CD4-positive, alpha-beta T cell treated with Interleukin-17A for 1 hour (primary cell): ENCODE data around the gene LYPD4.

ENCODE experiments used
- DNase-seq: peaks from one replicate; pipeline ENCODE4 v3.0.0-alpha.2; 2020

The LYPD4 gene

DNA sequence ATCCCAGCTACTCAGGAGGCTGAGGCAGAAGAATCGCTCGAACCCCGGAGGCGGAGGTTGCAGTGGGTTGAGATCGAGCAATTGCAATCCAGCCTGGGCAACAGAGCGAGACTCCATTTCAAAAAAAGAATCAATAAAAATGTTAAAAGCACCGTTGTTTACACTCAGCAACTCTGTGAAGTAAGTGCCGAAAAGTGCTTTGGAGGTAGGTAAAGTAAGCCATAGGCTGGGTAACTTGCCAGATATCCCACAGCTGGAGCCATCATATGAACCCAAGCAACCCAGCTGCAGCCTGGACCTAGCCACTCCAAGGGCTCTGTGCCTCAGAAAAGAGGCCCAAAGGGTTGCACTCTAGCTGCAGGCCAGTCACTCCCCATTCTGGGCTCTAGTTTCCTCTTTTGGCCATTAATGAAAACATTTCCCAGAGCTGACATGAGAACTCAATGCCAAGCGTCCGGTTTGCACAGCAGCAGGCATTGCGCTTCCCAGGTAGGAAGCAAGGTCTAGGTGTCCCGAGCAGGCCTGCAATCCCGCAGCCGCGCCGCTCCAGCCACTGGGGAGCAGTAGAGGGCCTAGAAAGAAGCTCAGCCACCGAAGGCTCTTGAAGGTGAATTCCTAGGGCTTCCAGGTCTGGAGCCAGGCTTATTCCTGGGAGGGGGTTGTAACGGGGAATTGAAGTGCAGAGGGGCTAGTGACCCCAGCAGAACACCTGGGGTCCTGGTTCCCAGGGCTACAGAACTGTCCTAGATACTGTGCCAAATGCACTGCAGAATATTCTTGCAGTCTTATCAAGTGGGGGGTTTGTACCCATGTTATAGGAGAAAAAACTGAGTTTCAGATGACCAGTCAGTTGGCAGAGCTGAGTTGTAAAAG is 28.5 kb upstream of the LYPD4 start:
- DNase-seq, result peak; percentile 74

DNA sequence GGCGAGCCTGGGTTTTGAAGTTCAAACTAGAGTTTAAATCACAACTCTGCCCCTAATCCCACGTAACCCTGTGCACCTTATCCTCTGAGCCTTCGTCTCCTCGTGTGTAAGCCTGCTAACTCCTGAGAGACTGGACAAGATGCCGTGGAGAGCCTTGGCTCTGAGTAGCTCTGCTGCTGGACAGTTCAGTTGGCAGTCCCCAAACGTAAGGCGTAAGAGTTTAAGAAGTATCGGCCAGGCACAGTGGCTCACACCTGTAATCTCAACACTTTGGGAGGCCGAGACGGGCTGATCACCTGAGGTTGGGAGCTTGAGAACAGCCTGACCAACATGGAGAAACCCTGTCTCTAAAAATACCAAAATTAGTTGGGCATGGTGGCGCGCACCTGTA is 27.9 kb upstream of the LYPD4 start:
- no peak for DNase-seq

DNA sequence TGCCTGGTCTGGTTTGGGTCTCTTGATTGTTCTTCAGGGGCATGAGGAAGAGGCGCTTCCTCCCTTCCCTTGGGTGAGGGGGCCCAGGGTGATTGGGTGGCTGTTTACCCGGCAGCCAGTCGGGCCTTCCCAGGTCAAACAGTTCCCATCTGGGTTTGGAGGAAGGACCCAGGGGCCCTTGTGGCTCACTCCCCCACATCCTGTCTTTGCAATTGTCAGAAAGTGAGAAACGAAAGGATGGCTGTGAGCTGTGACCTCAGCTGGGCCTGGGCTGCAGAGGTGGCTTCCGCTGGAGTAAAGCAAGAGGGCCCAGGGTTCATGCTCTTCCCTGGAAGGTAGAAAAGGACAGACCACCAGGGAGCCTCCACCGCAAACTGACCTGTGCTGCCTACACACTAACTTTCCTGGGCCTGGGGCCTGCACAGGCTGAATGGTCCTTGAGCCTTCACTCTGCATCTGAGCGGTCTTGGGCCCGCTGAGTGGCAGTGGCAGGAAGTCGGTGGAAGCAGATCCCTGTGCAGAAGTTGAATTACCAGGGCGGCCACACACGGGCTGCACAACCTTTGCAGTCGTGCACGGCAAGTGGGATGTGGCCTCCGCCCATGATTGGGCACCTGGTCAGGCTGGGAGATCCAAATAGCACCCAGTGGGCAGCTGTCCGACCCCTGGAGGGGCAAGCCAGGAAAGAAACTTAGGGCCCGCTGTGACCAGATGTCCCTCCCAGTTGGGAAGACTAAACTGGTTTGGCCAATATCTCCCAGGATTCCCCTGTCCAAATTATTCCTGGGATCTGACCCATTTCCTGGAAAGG is 27.3 kb upstream of the LYPD4 start:
- DNase-seq, result peak; percentile 76

- DNase-seq, result no peak
Observed at GRCh38 chr19:41870401-41870873, 26.0 kb upstream of the LYPD4 start.

- no peak for DNase-seq
Observed at GRCh38 chr19:41869374-41869955, 25.0 kb upstream of the LYPD4 start.

DNA sequence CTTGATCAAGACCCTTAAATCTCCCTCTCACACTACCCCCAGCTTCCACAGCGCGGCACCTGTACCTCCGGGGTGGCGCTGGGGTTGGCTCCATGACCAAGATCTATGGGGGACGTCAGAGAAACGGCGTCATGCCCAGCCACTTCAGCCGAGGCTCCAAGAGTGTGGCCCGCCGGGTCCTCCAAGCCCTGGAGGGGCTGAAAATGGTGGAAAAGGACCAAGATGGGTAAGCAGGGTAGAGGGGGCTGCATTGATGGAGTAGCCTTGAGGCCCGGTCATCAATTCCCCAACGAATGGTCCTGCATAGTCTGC is 24.5 kb upstream of the LYPD4 start:
- DNase-seq, result no peak

- DNase-seq, result no peak
Observed at GRCh38 chr19:41868120-41868988, 23.9 kb upstream of the LYPD4 start.

DNA sequence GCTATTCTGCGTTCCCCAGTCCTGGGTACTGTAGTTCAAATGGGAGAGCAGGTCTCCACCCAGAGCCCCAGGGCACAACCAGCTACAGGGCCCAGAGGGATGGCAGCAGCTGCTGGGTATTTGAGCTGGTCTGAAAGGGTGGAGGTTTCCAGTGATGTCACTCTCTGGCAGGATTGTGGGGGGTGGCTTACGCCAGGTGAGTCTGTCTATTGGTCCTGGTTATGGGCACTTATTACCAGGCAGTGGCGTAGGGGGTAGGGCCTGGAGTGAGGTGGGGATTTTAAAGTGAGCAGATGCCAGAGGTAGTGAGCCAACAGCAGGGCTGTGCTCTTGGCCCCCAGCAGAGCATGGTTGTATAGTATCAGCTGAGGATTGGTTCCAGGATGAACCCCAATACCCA is 21.8 kb upstream of the LYPD4 start:
- DNase-seq, result no peak

DNA sequence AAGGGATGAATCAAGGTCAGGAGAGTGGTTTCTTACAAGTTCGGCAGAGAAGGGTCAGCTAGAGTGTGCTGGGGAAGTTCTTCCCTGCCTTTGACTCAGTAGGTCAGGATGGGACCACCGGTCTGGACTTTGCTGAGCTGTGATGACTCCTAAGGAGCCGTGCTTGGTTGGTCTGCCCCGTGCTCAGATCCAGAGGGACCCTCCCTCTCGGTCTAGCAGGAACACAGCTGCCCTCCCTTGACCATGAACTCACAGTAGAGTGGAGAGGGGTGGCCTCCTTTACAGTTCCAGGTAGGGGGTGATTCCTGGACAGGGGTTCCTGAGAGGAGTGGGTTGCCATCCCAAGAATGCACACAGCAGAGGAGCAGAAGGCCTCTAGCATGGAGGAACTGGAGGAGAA is 19.9 kb upstream of the LYPD4 start:
- DNase-seq, result no peak

DNA sequence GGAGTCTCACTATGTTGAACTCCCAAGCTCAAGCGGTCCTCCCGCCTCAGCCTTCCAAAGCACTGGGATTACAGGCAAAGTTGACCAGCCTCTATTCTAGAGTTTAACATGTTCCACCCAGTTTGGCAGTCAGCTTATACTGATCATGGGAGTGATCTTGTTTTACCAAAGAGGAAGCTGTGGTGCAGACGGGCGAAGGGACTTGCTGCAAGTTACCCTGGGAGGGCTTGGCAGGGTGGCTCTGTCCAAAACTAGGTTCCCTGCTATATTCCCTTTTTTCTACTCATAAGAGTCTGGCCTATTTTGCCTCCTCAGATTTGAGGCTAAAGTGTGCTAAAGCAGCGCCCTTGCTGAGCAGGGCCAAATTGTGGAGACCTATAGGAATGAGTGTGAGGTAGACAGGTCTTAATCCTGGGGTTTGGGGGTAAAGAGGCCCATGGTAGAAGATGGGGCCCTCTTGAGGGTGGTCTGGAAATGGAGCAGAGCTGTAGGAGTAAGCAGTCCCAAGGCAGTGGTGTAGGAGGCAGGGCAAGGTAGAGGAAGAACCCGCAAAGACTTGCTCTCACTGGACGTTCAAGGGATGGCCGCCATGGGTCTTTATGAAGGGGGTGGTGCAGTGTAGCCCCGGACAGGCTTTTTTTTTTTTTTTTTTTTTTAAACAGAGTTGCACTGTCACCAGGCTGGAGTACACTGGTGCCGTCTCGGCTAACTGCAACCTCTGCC is 18.9 kb upstream of the LYPD4 start:
- no peak for DNase-seq

DNA sequence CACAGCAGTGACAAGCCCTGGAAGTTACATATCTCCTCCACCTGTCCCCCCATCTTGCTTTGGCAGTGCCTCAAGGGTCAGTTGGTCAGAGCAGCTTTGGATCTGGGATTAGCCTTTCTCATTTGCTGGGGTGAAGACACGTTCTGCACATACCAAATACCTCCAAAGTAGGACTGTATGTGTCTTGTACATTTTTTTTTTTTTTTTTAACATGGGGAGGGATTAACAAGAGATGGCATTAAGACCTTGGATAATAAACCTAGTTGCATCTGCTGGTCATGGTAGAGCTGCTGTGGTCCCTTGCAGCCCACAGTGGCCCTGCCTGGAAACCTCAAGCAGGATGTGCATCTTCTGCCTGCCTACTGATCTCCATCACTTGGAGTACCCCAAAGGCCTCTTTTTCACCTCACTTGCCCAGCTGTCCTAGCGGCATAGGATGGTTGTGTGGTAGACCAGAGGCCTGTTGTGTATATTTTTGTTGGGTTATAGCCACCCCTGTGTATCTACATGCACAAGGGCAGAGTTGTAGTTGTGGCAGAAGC is 18.0 kb upstream of the LYPD4 start:
- DNase-seq, result no peak

DNA sequence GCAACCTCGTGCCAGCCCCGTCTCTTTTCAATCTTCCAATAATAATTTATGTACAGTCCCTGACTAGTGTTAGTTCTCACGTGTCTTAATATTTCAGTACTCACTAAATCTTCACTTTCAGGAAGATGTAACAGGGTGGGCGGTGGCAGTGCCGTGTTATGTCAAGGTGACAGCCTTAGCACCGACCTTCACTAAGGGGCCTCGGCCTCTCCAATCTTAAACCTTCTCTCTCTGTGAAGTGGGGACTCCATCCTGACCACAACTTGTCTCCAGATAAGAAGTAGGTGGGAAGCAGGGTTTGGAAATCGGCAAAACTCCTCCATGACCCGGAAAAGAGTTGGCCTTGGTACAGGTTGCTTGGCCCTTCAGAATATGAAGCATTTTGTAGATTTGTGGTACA is 17.4 kb upstream of the LYPD4 start:
- no peak for DNase-seq

- DNase-seq, result no peak
Observed at GRCh38 chr19:41861116-41861768, 16.8 kb upstream of the LYPD4 start.

- peak; percentile 34 for DNase-seq
Observed at GRCh38 chr19:41860419-41861115, 16.1 kb upstream of the LYPD4 start.

GRCh38 chr19:41859618-41860418 is 15.3 kb upstream of the LYPD4 start, which contains the start of gene RPS19:
Gene RPS19, plus strand, starts transcription at chr19:41860255. Its CDS starts 520 bp downstream, at chr19:41860775.
- DNase-seq, result peak; percentile 99

GRCh38 chr19:41859213-41859617 is 14.7 kb upstream of the LYPD4 start:
- DNase-seq, result no peak

- no peak for DNase-seq
Observed at GRCh38 chr19:41853768-41854167, 9.3 kb upstream of the LYPD4 start.

DNA sequence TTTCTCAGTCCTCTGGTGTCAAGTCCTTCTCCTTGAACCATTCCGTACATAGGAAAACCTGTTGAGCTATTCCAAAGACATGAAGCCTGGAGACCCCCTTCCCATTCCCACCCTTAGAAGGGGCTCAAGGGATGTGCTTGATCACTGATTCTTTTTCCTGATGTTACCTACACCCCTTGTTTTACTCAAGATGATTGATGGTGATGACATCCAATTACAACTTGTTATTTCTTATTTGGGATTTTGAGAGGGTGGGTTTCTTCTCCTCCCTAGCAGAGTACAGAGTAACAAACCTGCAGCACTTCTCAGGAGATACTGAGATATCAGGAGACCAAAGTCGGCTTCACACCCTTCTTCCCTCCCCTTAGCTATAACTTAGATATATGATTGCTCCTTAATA is 8.9 kb upstream of the LYPD4 start:
- DNase-seq, result no peak

DNA sequence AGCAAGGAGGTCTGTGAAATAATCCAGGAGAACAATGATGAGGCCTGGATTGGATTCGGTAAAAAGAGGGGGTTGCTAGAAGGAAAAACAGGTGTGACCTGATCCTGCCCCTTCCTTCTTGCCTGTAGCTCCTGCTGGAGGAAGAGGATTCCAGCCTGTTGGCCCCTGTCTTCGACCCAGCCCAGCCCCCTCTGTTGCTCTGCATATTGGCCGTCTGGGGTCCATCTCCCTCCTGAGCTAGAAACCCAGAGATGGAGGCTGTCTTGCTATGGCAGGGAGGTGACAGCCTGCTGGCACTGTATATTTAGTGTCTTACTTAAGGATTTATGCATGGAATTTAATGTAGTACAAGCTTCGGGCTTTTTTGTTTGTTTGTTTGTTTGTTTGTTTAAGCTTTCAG is 7.0 kb upstream of the LYPD4 start:
- DNase-seq, result no peak

DNA sequence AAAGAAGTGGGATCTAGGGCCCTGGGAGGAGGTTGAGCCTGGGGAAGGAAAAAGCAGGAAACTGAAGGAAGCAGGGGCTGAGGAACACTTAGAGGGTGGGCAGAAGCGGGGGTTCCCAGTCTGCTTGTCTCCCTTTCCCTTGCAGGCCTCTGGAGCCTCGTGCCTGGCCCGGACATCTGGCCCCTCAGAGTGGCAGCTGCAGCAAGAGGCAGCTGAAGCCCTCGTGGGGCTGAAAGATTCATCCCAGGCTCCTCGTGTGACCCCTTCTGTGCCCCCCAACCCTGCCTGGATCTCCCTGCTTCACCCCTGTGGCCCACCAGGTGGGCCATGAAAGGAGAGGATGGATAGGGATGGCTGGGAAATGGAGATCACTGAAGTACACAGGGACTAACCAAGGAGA is 5.9 kb upstream of the LYPD4 start:
- no peak for DNase-seq
